GM19468 (cell line): ENCODE measurements around the gene TUBD1.

ENCODE experiments used
- ATAC-seq: cut with Tn5 transposase; IDR thresholded peaks from one replicate; pipeline ENCODE4 v1.9.1; 2021; ENCODE audit warnings: mild to moderate bottlenecking, moderate library complexity, moderate number of reproducible peaks; ENCODE audit not compliant: unreplicated experiment; ENCODE audit errors: extremely low read depth

Gene TUBD1

GRCh38 chr17:59828478-59828760 lies 64.3 kb downstream of the TUBD1 start:
- ATAC-seq, result no peak

- ATAC-seq, result no peak
Measured at GRCh38 chr17:59827721-59828477, 64.8 kb downstream of the TUBD1 start.

GRCh38 chr17:59826706-59827453 lies 65.9 kb downstream of the TUBD1 start:
- no peak for ATAC-seq

GRCh38 chr17:59825533-59826322 lies 67.0 kb downstream of the TUBD1 start:
- no peak for ATAC-seq

- ATAC-seq, result no peak
Measured at GRCh38 chr17:59815965-59816364, 76.8 kb downstream of the TUBD1 start.

- ATAC-seq, result no peak
Measured at GRCh38 chr17:59814685-59815084, 78.1 kb downstream of the TUBD1 start.

- no peak for ATAC-seq
Measured at GRCh38 chr17:59814276-59814675, 78.5 kb downstream of the TUBD1 start.

- ATAC-seq, result no peak
Measured at GRCh38 chr17:59812139-59812538, 80.6 kb downstream of the TUBD1 start.

GRCh38 chr17:59811209-59811608 lies 81.5 kb downstream of the TUBD1 start:
- no peak for ATAC-seq

GRCh38 chr17:59810894-59811153 lies 81.9 kb downstream of the TUBD1 start:
- no peak for ATAC-seq
